ENCODE measurements around the gene ZNF3.

DNA sequence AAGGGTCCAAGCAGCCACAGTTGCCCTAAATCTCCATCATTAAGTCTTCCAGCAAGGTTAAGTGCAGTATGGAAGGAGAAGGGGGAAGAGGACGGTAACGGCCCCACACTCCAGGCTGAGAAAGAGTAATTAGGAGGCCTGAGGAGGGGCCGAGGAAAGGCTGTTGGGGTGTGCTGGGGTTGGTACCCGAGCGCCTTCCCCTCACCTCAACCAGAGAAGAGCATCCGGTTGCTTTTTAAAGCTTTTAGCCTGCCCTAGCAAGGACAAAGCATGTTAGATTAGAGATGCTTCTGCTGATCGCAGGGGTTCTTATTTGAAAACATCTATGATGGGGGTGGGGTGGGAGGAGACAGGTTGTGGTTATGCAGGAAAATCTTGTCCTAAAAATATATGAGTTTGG, 40.9 kb downstream of the ZNF3 start:
- TF ChIP-seq, protein P1, sequence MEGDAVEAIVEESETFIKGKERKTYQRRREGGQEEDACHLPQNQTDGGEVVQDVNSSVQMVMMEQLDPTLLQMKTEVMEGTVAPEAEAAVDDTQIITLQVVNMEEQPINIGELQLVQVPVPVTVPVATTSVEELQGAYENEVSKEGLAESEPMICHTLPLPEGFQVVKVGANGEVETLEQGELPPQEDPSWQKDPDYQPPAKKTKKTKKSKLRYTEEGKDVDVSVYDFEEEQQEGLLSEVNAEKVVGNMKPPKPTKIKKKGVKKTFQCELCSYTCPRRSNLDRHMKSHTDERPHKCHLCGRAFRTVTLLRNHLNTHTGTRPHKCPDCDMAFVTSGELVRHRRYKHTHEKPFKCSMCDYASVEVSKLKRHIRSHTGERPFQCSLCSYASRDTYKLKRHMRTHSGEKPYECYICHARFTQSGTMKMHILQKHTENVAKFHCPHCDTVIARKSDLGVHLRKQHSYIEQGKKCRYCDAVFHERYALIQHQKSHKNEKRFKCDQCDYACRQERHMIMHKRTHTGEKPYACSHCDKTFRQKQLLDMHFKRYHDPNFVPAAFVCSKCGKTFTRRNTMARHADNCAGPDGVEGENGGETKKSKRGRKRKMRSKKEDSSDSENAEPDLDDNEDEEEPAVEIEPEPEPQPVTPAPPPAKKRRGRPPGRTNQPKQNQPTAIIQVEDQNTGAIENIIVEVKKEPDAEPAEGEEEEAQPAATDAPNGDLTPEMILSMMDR (IDR thresholded peaks at IDR 0.05) = no peak
- TF ChIP-seq POLR2A (IDR thresholded peaks at IDR 0.05) = no peak
